Mammary epithelial cell (primary cell): ENCODE results near the gene ARHGEF3.

Experiments used
- EZH2 ChIP-seq: IDR thresholded peaks from 2 replicates; pipeline ENCODE4 v1.6.1; 2012; ENCODE audit warnings: low read length, inconsistent platforms, borderline replicate concordance
- TF ChIP-seq, protein P1 (sequence below), 2 donors: IDR thresholded peaks in 1 of 2; conservative IDR thresholded peaks in 1 of 2; 2 replicates each; pipeline ENCODE4 v1.5.1; 2011 to 2012; ENCODE audit warnings: inconsistent platforms in 2 of 2, low read length in 2 of 2, mild to moderate bottlenecking in 2 of 2, control low read depth in 1 of 2, low read depth in 1 of 2; ENCODE audit not compliant: insufficient read depth in 1 of 2; ENCODE audit errors: extremely low read depth in 1 of 2

DNA sequence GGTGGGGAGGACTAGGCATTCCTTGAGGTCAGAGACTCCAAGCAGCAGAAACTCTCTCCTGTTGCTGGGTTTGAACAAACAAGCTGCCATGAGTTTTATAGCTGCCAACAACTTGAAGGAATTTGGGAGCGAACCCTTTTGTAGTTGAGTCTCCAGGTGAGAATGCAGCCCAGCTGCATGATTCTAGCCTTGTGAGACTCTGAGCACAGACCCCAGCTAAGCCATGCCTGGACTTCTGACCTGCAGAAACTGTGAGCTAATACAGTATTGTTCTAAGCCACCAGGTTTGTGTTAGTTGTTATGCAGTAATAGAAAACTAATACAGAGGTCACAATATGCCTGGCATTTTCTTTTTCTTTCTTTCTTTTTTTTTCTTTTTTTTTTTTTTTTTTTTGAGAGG, 112.4 kb downstream of the ARHGEF3 start:
- TF ChIP-seq, protein P1, sequence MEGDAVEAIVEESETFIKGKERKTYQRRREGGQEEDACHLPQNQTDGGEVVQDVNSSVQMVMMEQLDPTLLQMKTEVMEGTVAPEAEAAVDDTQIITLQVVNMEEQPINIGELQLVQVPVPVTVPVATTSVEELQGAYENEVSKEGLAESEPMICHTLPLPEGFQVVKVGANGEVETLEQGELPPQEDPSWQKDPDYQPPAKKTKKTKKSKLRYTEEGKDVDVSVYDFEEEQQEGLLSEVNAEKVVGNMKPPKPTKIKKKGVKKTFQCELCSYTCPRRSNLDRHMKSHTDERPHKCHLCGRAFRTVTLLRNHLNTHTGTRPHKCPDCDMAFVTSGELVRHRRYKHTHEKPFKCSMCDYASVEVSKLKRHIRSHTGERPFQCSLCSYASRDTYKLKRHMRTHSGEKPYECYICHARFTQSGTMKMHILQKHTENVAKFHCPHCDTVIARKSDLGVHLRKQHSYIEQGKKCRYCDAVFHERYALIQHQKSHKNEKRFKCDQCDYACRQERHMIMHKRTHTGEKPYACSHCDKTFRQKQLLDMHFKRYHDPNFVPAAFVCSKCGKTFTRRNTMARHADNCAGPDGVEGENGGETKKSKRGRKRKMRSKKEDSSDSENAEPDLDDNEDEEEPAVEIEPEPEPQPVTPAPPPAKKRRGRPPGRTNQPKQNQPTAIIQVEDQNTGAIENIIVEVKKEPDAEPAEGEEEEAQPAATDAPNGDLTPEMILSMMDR (conservative IDR thresholded peaks at IDR 0.05 in 1 of 2, IDR thresholded peaks at IDR 0.05 in 1 of 2; ENCODE audit: extremely low read depth in 1 of 2, insufficient read depth in 1 of 2, low read depth in 1 of 2, low read length in 2 of 2), result no peak
- TF ChIP-seq EZH2, result no peak
